HEK293T (cell line): ENCODE measurements around the gene VPS18.
A peak's percentile ranks its signal among the peaks of the same experiment; 100 is the strongest.

Source experiments
- CTCF ChIA-PET: fragments of 350-600 bp; formaldehyde crosslinking; extraction: SDS; loops from one replicate; lab custom pipeline; 2021; ENCODE audit warnings: antibody characterized with exemption, inconsistent platforms; lab: Yijun Ruan, JAX
- POLR2A ChIA-PET: fragments of 350-600 bp; formaldehyde crosslinking; extraction: SDS; loops from one replicate; lab custom pipeline; 2020; ENCODE audit warnings: antibody characterized with exemption, inconsistent platforms; lab: Yijun Ruan, JAX
- DNase-seq: peaks from one replicate; pipeline ENCODE4 v3.0.0; 2012; ENCODE audit warnings: mixed read lengths; ENCODE audit errors: extremely low spot score
- ARNT ChIP-seq: fragments of 450-650 bp; IDR thresholded peaks from 2 replicates; pipeline ENCODE4 v1.6.1; 2017; ENCODE audit warnings: mild to moderate bottlenecking
- BHLHE40 ChIP-seq: fragments of 450-650 bp; IDR thresholded peaks from 2 replicates; pipeline ENCODE4 v1.6.1; 2016; ENCODE audit warnings: mild to moderate bottlenecking, moderate library complexity, borderline replicate concordance
- CTBP1 ChIP-seq: fragments of 450-650 bp; IDR thresholded peaks from 2 replicates; pipeline ENCODE4 v1.6.1; 2016; ENCODE audit warnings: borderline replicate concordance
- ELF4 ChIP-seq: fragments of 450-650 bp; IDR thresholded peaks from 2 replicates; pipeline ENCODE4 v1.6.1; 2017; ENCODE audit warnings: antibody characterized with exemption
- FOXA1 ChIP-seq: fragments of 450-650 bp; IDR thresholded peaks from 2 replicates; pipeline ENCODE4 v1.6.1; 2016; ENCODE audit warnings: mild to moderate bottlenecking
- FOXK2 ChIP-seq: fragments of 450-650 bp; IDR thresholded peaks from 2 replicates; pipeline ENCODE4 v1.6.1; 2016; ENCODE audit warnings: mild to moderate bottlenecking
- FOXM1 ChIP-seq: fragments of 450-650 bp; IDR thresholded peaks from 2 replicates; pipeline ENCODE4 v1.6.1; 2017; ENCODE audit warnings: mild to moderate bottlenecking, borderline replicate concordance
- HDGF ChIP-seq: fragments of 450-650 bp; IDR thresholded peaks from 2 replicates; pipeline ENCODE4 v1.6.1; 2017; ENCODE audit warnings: antibody characterized with exemption, borderline replicate concordance
- L3MBTL2 ChIP-seq: fragments of 450-650 bp; conservative IDR thresholded peaks from 2 replicates; pipeline ENCODE4 v1.6.1; 2016; ENCODE audit warnings: mild to moderate bottlenecking
- LEF1 ChIP-seq: fragments of 450-650 bp; IDR thresholded peaks from 2 replicates; pipeline ENCODE4 v1.6.1; 2017; ENCODE audit warnings: mild to moderate bottlenecking, borderline replicate concordance
- NFRKB ChIP-seq: fragments of 450-650 bp; IDR thresholded peaks from 2 replicates; pipeline ENCODE4 v1.6.1; 2016; ENCODE audit warnings: mild to moderate bottlenecking, moderate library complexity
- SP1 ChIP-seq: fragments of 450-650 bp; IDR thresholded peaks from 2 replicates; pipeline ENCODE4 v1.6.1; 2017
- SUZ12 ChIP-seq: fragments of 450-650 bp; IDR thresholded peaks from 2 replicates; pipeline ENCODE4 v1.6.1; 2016; ENCODE audit warnings: mild to moderate bottlenecking
- TARDBP ChIP-seq: fragments of 450-650 bp; IDR thresholded peaks from 2 replicates; pipeline ENCODE4 v1.6.1; 2016
- ZNF384 ChIP-seq: fragments of 450-650 bp; IDR thresholded peaks from 2 replicates; pipeline ENCODE4 v1.6.1; 2016
- TF ChIP-seq, protein P1 (sequence below): fragments of 450-650 bp; IDR thresholded peaks from 2 replicates; pipeline ENCODE4 v1.6.1; 2016

The VPS18 gene

DNA sequence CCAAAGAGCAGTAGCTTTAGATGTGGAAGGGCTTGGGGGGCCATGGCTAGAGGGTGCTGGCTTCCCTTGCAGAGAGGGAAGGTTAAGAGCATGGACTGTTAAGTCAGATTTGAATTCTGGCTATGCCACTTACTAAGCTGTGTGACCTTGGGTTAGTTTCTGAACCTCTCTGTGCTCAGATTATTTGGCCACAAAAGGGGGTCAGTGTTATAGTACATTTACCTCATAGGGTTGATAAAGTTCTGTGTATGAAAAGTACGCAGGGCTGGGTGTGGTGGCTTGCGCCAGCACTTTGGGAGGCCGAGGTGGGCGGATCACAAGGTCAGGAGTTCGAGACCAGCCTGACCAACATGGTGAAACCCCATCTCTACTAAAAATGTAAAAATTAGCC lies 6.8 kb downstream of the VPS18 start:
- CTCF ChIA-PET, result interaction anchor here (2.0 kb wide), 1 partner anchor 42 kb away, joined by 4 read pairs; no protein-coding TSS in a partner anchor
- TF ChIP-seq BHLHE40 (no peak), L3MBTL2 (no peak), CTBP1 (no peak), SUZ12 (no peak), SP1 (no peak), ARNT (no peak), LEF1 (no peak), FOXA1 (no peak), FOXM1 (no peak), HDGF (no peak)
- TF ChIP-seq, protein P1, sequence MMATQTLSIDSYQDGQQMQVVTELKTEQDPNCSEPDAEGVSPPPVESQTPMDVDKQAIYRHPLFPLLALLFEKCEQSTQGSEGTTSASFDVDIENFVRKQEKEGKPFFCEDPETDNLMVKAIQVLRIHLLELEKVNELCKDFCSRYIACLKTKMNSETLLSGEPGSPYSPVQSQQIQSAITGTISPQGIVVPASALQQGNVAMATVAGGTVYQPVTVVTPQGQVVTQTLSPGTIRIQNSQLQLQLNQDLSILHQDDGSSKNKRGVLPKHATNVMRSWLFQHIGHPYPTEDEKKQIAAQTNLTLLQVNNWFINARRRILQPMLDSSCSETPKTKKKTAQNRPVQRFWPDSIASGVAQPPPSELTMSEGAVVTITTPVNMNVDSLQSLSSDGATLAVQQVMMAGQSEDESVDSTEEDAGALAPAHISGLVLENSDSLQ, result no peak
- no peak for DNase-seq
- POLR2A ChIA-PET, result no interaction called here

DNA sequence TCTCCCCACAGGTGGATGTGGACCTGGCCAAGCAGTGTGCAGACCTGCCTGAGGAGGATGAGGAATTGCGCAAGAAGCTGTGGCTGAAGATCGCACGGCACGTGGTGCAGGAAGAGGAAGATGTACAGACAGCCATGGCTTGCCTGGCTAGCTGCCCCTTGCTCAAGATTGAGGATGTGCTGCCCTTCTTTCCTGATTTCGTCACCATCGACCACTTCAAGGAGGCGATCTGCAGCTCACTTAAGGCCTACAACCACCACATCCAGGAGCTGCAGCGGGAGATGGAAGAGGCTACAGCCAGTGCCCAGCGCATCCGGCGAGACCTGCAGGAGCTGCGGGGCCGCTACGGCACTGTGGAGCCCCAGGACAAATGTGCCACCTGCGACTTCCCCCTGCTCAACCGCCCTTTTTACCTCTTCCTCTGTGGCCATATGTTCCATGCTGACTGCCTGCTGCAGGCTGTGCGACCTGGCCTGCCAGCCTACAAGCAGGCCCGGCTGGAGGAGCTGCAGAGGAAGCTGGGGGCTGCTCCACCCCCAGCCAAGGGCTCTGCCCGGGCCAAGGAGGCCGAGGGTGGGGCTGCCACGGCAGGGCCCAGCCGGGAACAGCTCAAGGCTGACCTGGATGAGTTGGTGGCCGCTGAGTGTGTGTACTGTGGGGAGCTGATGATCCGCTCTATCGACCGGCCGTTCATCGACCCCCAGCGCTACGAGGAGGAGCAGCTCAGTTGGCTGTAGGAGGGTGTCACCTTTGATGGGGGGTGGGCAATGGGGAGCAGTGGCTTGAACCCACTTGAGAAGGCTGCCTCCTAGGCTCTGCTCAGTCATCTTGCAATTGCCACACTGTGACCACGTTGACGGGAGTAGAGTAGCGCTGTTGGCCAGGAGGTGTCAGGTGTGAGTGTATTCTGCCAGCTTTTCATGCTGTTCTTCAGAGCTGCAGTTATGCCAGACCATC lies 8.6 kb downstream of the VPS18 start:
- ChIA-PET POLR2A (interaction anchor here (1.3 to 2.0 kb wide), 3 partner anchors 9 to 430 kb away, joined by 4 to 11 read pairs (median 8); partner anchors contain the start of genes CHAC1, NUSAP1 and VPS18), CTCF (interaction anchor here (0.6 to 5.0 kb wide), 12 partner anchors 8 to 474 kb away, joined by 3 to 32 read pairs (median 4); partner anchors contain the start of gene VPS18)
- TF ChIP-seq HDGF (no peak), NFRKB (no peak), FOXM1 (no peak), L3MBTL2 (no peak), SP1 (no peak), FOXK2 (no peak), ZNF384 (no peak)
- TF ChIP-seq, protein P1, result no peak
- no peak for DNase-seq

DNA sequence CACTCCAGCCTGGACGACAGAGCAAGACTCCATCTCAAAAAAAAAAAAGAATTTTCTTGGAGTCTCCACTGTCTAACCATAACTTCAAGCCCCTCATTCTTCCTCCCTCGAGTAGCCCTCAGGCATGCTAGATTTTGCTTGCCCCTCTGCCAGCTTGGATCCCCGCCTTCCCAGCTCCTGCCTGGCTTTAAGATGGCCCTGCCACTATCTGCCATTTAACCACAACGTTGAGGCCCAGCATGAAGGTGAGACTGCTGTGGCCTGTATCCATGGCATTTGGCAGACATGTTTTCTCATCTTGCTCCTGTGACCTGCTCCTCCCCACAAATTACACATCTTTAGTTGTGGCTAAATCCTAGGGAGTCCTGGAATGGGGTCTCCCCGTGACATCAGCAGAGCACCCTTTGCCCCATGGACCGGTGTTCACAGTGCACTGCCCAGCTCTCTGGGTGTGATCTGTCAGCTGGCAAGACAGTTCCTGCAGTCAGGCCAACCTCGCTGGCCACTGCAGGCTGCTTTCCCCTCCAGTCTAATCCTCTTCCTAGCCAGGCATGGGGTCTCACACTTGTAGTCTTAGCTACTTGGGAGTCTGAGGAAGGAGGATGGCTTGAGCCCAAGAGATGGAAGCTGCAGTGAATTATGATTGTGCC lies 10.4 kb downstream of the VPS18 start:
- ChIA-PET CTCF (interaction anchor here (0.5 to 5.0 kb wide), 11 partner anchors 10 to 517 kb away, joined by 3 to 32 read pairs (median 3); partner anchors contain the start of gene VPS18), POLR2A (interaction anchor here (0.9 to 2.0 kb wide), 2 partner anchors 48 to 49 kb away, joined by 3 to 11 read pairs; partner anchors contain the start of gene CHAC1)
- TF ChIP-seq ZNF384, result no peak
- TF ChIP-seq FOXM1, result no peak
- no peak for TF ChIP-seq LEF1
- TF ChIP-seq SUZ12, result no peak
- no peak for DNase-seq

DNA sequence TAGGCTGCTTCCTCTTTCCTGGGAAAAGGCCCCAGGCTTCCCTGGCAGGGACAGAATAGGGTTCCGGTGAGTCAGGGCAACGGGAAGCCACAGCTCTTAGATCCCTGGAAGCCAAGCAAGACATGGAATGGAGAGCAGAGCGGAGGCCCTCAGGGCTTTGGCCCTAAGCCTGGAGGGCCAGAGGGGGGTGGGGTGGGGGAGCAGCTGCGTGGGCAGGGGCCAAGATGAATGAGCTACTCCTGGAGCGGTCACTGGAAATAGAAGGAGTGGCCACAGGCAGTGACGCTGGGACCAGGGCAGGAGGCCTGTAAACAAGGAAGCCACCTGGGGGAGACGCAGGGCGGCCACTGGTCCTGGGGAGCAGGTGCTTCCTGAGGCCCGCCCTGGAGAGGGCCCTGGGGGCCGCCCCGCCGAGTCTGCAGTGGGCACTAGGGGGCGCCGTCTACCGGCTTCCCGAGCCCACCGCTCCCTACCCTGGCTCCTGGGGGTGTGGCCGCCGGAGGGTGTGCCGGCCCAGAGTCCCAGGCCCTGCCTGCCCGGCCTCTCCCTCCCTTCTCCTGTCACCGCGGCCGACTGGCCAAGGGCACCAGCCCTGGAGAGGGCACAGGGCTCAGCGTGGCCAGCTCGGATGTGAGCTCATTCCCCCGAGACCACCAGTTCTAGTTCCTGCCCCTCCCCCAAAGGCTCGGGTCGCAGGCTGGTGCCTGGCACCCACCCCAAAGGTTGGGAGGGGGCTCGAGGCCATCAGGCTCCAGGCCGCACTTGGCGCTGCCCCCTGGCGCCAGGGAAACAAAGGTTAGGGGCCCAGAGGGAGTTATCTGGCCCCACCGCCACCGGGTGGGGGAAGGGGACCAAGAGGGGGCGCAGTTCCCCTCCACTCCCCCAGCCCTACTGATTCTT lies 12.1 kb downstream of the VPS18 start:
- ChIA-PET POLR2A (no interaction called here), CTCF (interaction anchor here (0.5 to 5.0 kb wide), 9 partner anchors 9 to 404 kb away, joined by 3 to 32 read pairs (median 3); partner anchors contain the start of gene VPS18)
- peak; percentile 78 for DNase-seq

More for the DNA sequence above, 12.1 kb downstream of the VPS18 start:
- no peak for TF ChIP-seq FOXA1
- no peak for TF ChIP-seq ZNF384
- no peak for TF ChIP-seq ARNT
- no peak for TF ChIP-seq BHLHE40
- TF ChIP-seq TARDBP, result no peak
- TF ChIP-seq, protein P1, result no peak
- no peak for TF ChIP-seq NFRKB
- TF ChIP-seq L3MBTL2, result no peak
- no peak for TF ChIP-seq SP1
- no peak for TF ChIP-seq FOXK2
- no peak for TF ChIP-seq CTBP1
- no peak for TF ChIP-seq HDGF
- no peak for TF ChIP-seq LEF1
- TF ChIP-seq FOXM1, result no peak
- no peak for TF ChIP-seq SUZ12
- no peak for TF ChIP-seq ELF4
